ENCODE data around the gene FAM200C. TPM values are rescaled to one million over a fixed set of nuclear protein-coding genes. Genes with fewer than 3 reads are reported as not detected.

Gene FAM200C
- total and polyA plus RNA-seq, 2 experiments from 2014 or later = 3.0 to 5.3 TPM

GRCh38 chr5:160378330-160378729 lies 21.5 kb downstream of the FAM200C start:
- H2AFZ ChIP-seq = no peak overlapping the region
- H3K27ac ChIP-seq = no peak overlapping the region
- TF ChIP-seq EZH2phosphoT487 (IDR thresholded peaks at IDR 0.05; ENCODE audit: low read depth, severe bottlenecking, unreplicated experiment) (no peak), EZH2 (IDR thresholded peaks at IDR 0.05; ENCODE audit: borderline replicate concordance) (no peak), CTCF (IDR thresholded peaks at IDR 0.05; ENCODE audit: poor library complexity) (no peak)
- no peak overlapping the region for H3K4me3 ChIP-seq
- H3K4me2 ChIP-seq = no peak overlapping the region
- DNase-seq (ENCODE audit: low spot score) = no peak
- no peaks in the 10 kb centered on the region for H3K9me2 ChIP-seq (replicated peaks; ENCODE audit: insufficient read depth)
- H4K20me1 ChIP-seq (ENCODE audit: insufficient read depth, poor library complexity, severe bottlenecking) = no peaks in the 10 kb centered on the region
- WGBS (ENCODE audit: low lambda C conversion rate, missing lambda C conversion rate) = 61% methylated on average over 2 of the region's 2 CpGs
- H3K36me3 ChIP-seq (replicated peaks; ENCODE audit: insufficient read depth, low read depth) = no peaks in the 10 kb centered on the region
- H3K9me3 ChIP-seq (ENCODE audit: low read depth) = no peaks in the 10 kb centered on the region
- peaks cover 19% of the 10 kb centered on the region for H3K27me3 ChIP-seq
- H3K4me1 ChIP-seq (ENCODE audit: insufficient read depth) = no peaks in the 10 kb centered on the region
- H3K79me2 ChIP-seq = no peaks in the 10 kb centered on the region

DNA sequence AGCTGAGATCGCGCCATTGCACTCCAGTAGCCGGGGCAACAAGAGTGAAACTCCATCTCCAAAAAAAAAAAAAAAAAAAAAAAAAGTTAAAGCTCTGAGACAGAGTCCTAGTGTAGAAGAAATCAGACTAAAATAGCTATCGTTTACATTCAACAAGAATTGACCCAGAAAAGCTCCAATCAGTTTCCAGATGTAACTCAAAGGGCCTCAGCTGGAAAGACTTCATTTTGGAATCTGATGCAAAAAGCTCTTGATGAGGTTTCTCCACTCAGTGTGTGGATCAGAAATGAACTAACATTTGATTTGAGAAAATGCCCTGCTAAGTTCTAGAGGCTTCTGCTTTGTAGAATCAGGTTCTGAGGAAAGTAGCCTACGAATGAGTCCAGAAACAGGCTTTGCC lies 22.2 kb downstream of the FAM200C start:
- no peaks in the 10 kb centered on the region for H3K4me1 ChIP-seq (ENCODE audit: insufficient read depth)
- DNase-seq (ENCODE audit: low spot score) = no peak
- H4K20me1 ChIP-seq (ENCODE audit: insufficient read depth, poor library complexity, severe bottlenecking) = no peaks in the 10 kb centered on the region
- H3K36me3 ChIP-seq (replicated peaks; ENCODE audit: insufficient read depth, low read depth) = no peaks in the 10 kb centered on the region
- no peaks in the 10 kb centered on the region for H3K79me2 ChIP-seq
- TF ChIP-seq EZH2phosphoT487 (IDR thresholded peaks at IDR 0.05; ENCODE audit: low read depth, severe bottlenecking, unreplicated experiment) (no peak), EZH2 (IDR thresholded peaks at IDR 0.05; ENCODE audit: borderline replicate concordance) (no peak), CTCF (IDR thresholded peaks at IDR 0.05; ENCODE audit: poor library complexity) (no peak)
- H2AFZ ChIP-seq = no peak overlapping the region
- no peak overlapping the region for H3K4me2 ChIP-seq
- H3K27me3 ChIP-seq = peaks cover 19% of the 10 kb centered on the region
- H3K4me3 ChIP-seq = no peak overlapping the region
- H3K9me2 ChIP-seq (replicated peaks; ENCODE audit: insufficient read depth) = no peaks in the 10 kb centered on the region
- WGBS (ENCODE audit: low lambda C conversion rate, missing lambda C conversion rate) = 92% methylated on average over 5 of the region's 5 CpGs
- H3K9me3 ChIP-seq (ENCODE audit: low read depth) = no peaks in the 10 kb centered on the region
- no peak overlapping the region for H3K27ac ChIP-seq

DNA sequence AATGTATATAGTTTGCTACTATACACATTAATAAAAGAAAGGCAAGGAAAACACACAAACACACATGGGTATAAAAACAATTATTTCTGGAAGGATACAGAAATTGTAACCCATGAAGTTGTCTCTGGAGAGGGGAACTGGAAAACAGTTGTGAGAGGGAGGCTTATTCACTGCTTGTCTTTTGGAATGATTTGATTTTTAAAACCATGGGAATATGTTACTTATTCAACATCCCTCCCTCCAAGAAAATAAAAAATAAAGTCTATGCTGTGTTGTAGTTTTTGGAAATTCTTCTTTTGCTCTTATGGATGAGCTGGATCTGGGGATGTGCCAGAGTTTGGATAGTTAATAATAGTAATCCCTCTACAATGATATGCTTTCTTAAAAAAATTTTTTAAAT lies 23.4 kb downstream of the FAM200C start:
- no peak for DNase-seq (ENCODE audit: low spot score)
- no peaks in the 10 kb centered on the region for H3K9me3 ChIP-seq (ENCODE audit: low read depth)
- no peak overlapping the region for H3K4me3 ChIP-seq
- no peaks in the 10 kb centered on the region for H3K36me3 ChIP-seq (replicated peaks; ENCODE audit: insufficient read depth, low read depth)
- no peaks in the 10 kb centered on the region for H3K4me1 ChIP-seq (ENCODE audit: insufficient read depth)
- no peak overlapping the region for H2AFZ ChIP-seq
- no peaks in the 10 kb centered on the region for H3K79me2 ChIP-seq
- H3K27ac ChIP-seq = no peak overlapping the region
- TF ChIP-seq EZH2 (IDR thresholded peaks at IDR 0.05; ENCODE audit: borderline replicate concordance) = no peak
- no peak for TF ChIP-seq CTCF (IDR thresholded peaks at IDR 0.05; ENCODE audit: poor library complexity)
- no peak for TF ChIP-seq EZH2phosphoT487 (IDR thresholded peaks at IDR 0.05; ENCODE audit: low read depth, severe bottlenecking, unreplicated experiment)
- no peaks in the 10 kb centered on the region for H3K9me2 ChIP-seq (replicated peaks; ENCODE audit: insufficient read depth)
- H4K20me1 ChIP-seq (ENCODE audit: insufficient read depth, poor library complexity, severe bottlenecking) = no peaks in the 10 kb centered on the region
- H3K4me2 ChIP-seq = no peak overlapping the region
- H3K27me3 ChIP-seq = peaks cover 23% of the 10 kb centered on the region

GRCh38 chr5:160375701-160376100 lies 24.2 kb downstream of the FAM200C start:
- H2AFZ ChIP-seq = no peak overlapping the region
- no peaks in the 10 kb centered on the region for H3K4me1 ChIP-seq (ENCODE audit: insufficient read depth)
- H3K4me3 ChIP-seq = no peak overlapping the region
- peaks cover 26% of the 10 kb centered on the region for H3K27me3 ChIP-seq
- H3K36me3 ChIP-seq (replicated peaks; ENCODE audit: insufficient read depth, low read depth) = no peaks in the 10 kb centered on the region
- DNase-seq (ENCODE audit: low spot score) = no peak
- no peak overlapping the region for H3K4me2 ChIP-seq
- WGBS (ENCODE audit: low lambda C conversion rate, missing lambda C conversion rate) = 94% methylated on average over 2 of the region's 2 CpGs
- no peak overlapping the region for H3K27ac ChIP-seq
- H3K9me2 ChIP-seq (replicated peaks; ENCODE audit: insufficient read depth) = no peaks in the 10 kb centered on the region
- TF ChIP-seq EZH2phosphoT487 (IDR thresholded peaks at IDR 0.05; ENCODE audit: low read depth, severe bottlenecking, unreplicated experiment) (no peak), EZH2 (IDR thresholded peaks at IDR 0.05; ENCODE audit: borderline replicate concordance) (no peak), CTCF (IDR thresholded peaks at IDR 0.05; ENCODE audit: poor library complexity) (no peak)
- H4K20me1 ChIP-seq (ENCODE audit: insufficient read depth, poor library complexity, severe bottlenecking) = no peaks in the 10 kb centered on the region
- no peaks in the 10 kb centered on the region for H3K79me2 ChIP-seq
- no peaks in the 10 kb centered on the region for H3K9me3 ChIP-seq (ENCODE audit: low read depth)

Data from hepatocyte (in vitro differentiated cells).